ENCODE results near the gene ATG9B. TPM values are rescaled to one million over a fixed set of nuclear protein-coding genes. Genes with fewer than 3 reads are reported as not detected.

The ATG9B gene
- total RNA-seq, 2 donors from 2014 or later = not detected

- no peak for DNase-seq (ENCODE audit: low spot score)
- intact Hi-C loops (cut with DNase I) = no loop called here
These were observed 35.8 kb upstream of the ATG9B start for GRCh38 chr7:151060113-151060415.

- intact Hi-C loops (cut with DNase I) = no loop called here
- peak; percentile 93 for DNase-seq (ENCODE audit: low spot score)
These were observed 35.2 kb upstream of the ATG9B start, which contains the start of gene SLC4A2 for GRCh38 chr7:151059367-151060112. SLC4A2 (plus strand) TSS chr7:151059589; CDS start chr7:151061988, 2,399 bp downstream.

GRCh38 chr7:151058781-151059366 lies 34.6 kb upstream of the ATG9B start:
- no peak for DNase-seq (ENCODE audit: low spot score)
- intact Hi-C loops (cut with DNase I) = no loop called here

- intact Hi-C loops (cut with DNase I) = no loop called here
- peak; percentile 99 for DNase-seq (ENCODE audit: low spot score)
These were observed 33.9 kb upstream of the ATG9B start for GRCh38 chr7:151057989-151058780.

GRCh38 chr7:151057506-151057988 lies 33.3 kb upstream of the ATG9B start, which contains the start of gene CDK5:
CDK5 (minus strand) TSS chr7:151057897; CDS start chr7:151057848, 49 bp downstream.
- no peak for DNase-seq (ENCODE audit: low spot score)
- intact Hi-C loops (cut with DNase I) = no loop called here

GRCh38 chr7:151056666-151057505 lies 32.6 kb upstream of the ATG9B start:
- no peak for DNase-seq (ENCODE audit: low spot score)
- intact Hi-C loops (cut with DNase I) = no loop called here

- intact Hi-C loops (cut with DNase I) = no loop called here
- DNase-seq (ENCODE audit: low spot score) = no peak
These were observed 32.0 kb upstream of the ATG9B start for GRCh38 chr7:151056283-151056665.

GRCh38 chr7:151053751-151054150 lies 29.5 kb upstream of the ATG9B start:
- no peak for DNase-seq (ENCODE audit: low spot score)
- intact Hi-C loops (cut with DNase I) = no loop called here

- DNase-seq (ENCODE audit: low spot score) = no peak
- intact Hi-C loops (cut with DNase I) = no loop called here
These were observed 28.8 kb upstream of the ATG9B start for GRCh38 chr7:151053096-151053495.

GRCh38 chr7:151051108-151051507 lies 26.8 kb upstream of the ATG9B start:
- intact Hi-C loops (cut with DNase I) = no loop called here
- no peak for DNase-seq (ENCODE audit: low spot score)

GRCh38 chr7:151048911-151049463 lies 24.7 kb upstream of the ATG9B start:
- DNase-seq (ENCODE audit: low spot score) = no peak
- intact Hi-C loops (cut with DNase I) = loop anchor here in 1 of 2 donors (10.0 kb wide), 1 partner anchor 46 kb away; no protein-coding TSS in a partner anchor

- intact Hi-C loops (cut with DNase I) = loop anchor here in 1 of 2 donors (10.0 kb wide), 1 partner anchor 47 kb away; no protein-coding TSS in a partner anchor
- no peak for DNase-seq (ENCODE audit: low spot score)
These were observed 23.9 kb upstream of the ATG9B start, which contains the start of gene ASIC3 for GRCh38 chr7:151047976-151048815. ASIC3 (plus strand) TSS chr7:151048531; CDS start chr7:151048886, 355 bp downstream.

- no peak for DNase-seq (ENCODE audit: low spot score)
- intact Hi-C loops (cut with DNase I) = loop anchor here in 1 of 2 donors (10.0 kb wide), 1 partner anchor 48 kb away; no protein-coding TSS in a partner anchor
These were observed 22.6 kb upstream of the ATG9B start for GRCh38 chr7:151046603-151047573.

GRCh38 chr7:151045967-151046366 lies 21.7 kb upstream of the ATG9B start:
- intact Hi-C loops (cut with DNase I) = loop anchor here in 1 of 2 donors (10.0 kb wide), 1 partner anchor 49 kb away; no protein-coding TSS in a partner anchor
- DNase-seq (ENCODE audit: low spot score) = no peak

- no peak for DNase-seq (ENCODE audit: low spot score)
- intact Hi-C loops (cut with DNase I) = loop anchor here in 1 of 2 donors (10.0 kb wide), 1 partner anchor 50 kb away; no protein-coding TSS in a partner anchor
These were observed 21.0 kb upstream of the ATG9B start for GRCh38 chr7:151045262-151045661.

GRCh38 chr7:151043959-151044358 lies 19.7 kb upstream of the ATG9B start:
- intact Hi-C loops (cut with DNase I) = loop anchor here in 1 of 2 donors (10.0 kb wide), 1 partner anchor 51 kb away; no protein-coding TSS in a partner anchor
- DNase-seq (ENCODE audit: low spot score) = no peak

Data from posterior vena cava (tissue), 2 donors.